Suprapubic skin (tissue), 3 donors: Measurements from ENCODE around the gene ENG.

Experiments
- CTCF ChIP-seq, 2 donors: fragments of 200-600 bp in 1 of 2; fragments of 450-650 bp in 1 of 2; sonication (generic) in 1 of 2; IDR thresholded peaks; one replicate each; pipeline ENCODE4 v1.5.1; 2016 to 2019; ENCODE audit warnings: antibody characterized with exemption in 2 of 2, mild to moderate bottlenecking in 1 of 2, moderate library complexity in 1 of 2
- EP300 ChIP-seq: sonication (generic); formaldehyde crosslinking; IDR thresholded peaks from one replicate; pipeline ENCODE4 v1.6.1; 2017; ENCODE audit warnings: antibody characterized with exemption

- TF ChIP-seq EP300 (no peak), CTCF (IDR thresholded peaks at IDR 0.05) (no peak)
These were observed 51.6 kb downstream of the ENG start, which contains the start of gene FPGS for GRCh38 chr9:127802576-127803443.
